ENCODE measurements around the gene MICU1. TPM values are rescaled to one million over a fixed set of nuclear protein-coding genes. Genes with fewer than 3 reads are reported as not detected.

MICU1 gene
- total RNA-seq, 1 donor from 2014 or later, result 48.0 TPM

- no peaks in the 10 kb centered on the region for H3K36me3 Mint-ChIP-seq (ENCODE audit: low read depth)
- TF ChIP-seq CTCF (IDR thresholded peaks at IDR 0.05), result no peak
- H3K27ac Mint-ChIP-seq (ENCODE audit: unreplicated experiment), result no peak overlapping the region
- peaks cover 27% of the 10 kb centered on the region for H3K4me1 Mint-ChIP-seq (ENCODE audit: low read depth)
- no peak overlapping the region for H3K4me3 Mint-ChIP-seq (ENCODE audit: unreplicated experiment)
- H3K9me3 Mint-ChIP-seq (ENCODE audit: low read depth), result no peaks in the 10 kb centered on the region
- no peaks in the 10 kb centered on the region for H3K27me3 Mint-ChIP-seq (ENCODE audit: low read depth)
- DNase-seq (ENCODE audit: low spot score), result no peak
Observed at GRCh38 chr10:72523062-72523461, 102.8 kb downstream of the MICU1 start.

- DNase-seq (ENCODE audit: low spot score), result no peak
- Mint-ChIP-seq H3K27ac (ENCODE audit: unreplicated experiment) (no peak overlapping the region), H3K4me3 (ENCODE audit: unreplicated experiment) (no peak overlapping the region), H3K9me3 (ENCODE audit: low read depth) (peaks cover 8% of the 10 kb centered on the region), H3K36me3 (ENCODE audit: low read depth) (peaks cover 12% of the 10 kb centered on the region), H3K4me1 (ENCODE audit: low read depth) (no peaks in the 10 kb centered on the region), H3K27me3 (ENCODE audit: low read depth) (no peaks in the 10 kb centered on the region)
- no peak for TF ChIP-seq CTCF (IDR thresholded peaks at IDR 0.05)
Observed at GRCh38 chr10:72517244-72517643, 108.6 kb downstream of the MICU1 start.

GRCh38 chr10:72515455-72515854 lies 110.4 kb downstream of the MICU1 start:
- no peak for TF ChIP-seq CTCF (IDR thresholded peaks at IDR 0.05)
- H3K9me3 Mint-ChIP-seq (ENCODE audit: low read depth), result peaks cover 8% of the 10 kb centered on the region
- no peak for DNase-seq (ENCODE audit: low spot score)
- no peak overlapping the region for H3K27ac Mint-ChIP-seq (ENCODE audit: unreplicated experiment)
- H3K4me3 Mint-ChIP-seq (ENCODE audit: unreplicated experiment), result no peak overlapping the region
- H3K36me3 Mint-ChIP-seq (ENCODE audit: low read depth), result peaks cover 12% of the 10 kb centered on the region
- no peaks in the 10 kb centered on the region for H3K27me3 Mint-ChIP-seq (ENCODE audit: low read depth)
- H3K4me1 Mint-ChIP-seq (ENCODE audit: low read depth), result no peaks in the 10 kb centered on the region

GRCh38 chr10:72513910-72514309 lies 112.0 kb downstream of the MICU1 start:
- Mint-ChIP-seq H3K4me3 (ENCODE audit: unreplicated experiment) (no peak overlapping the region), H3K27me3 (ENCODE audit: low read depth) (no peaks in the 10 kb centered on the region), H3K36me3 (ENCODE audit: low read depth) (peaks cover 12% of the 10 kb centered on the region), H3K27ac (ENCODE audit: unreplicated experiment) (no peak overlapping the region), H3K9me3 (ENCODE audit: low read depth) (peaks cover 8% of the 10 kb centered on the region), H3K4me1 (ENCODE audit: low read depth) (no peaks in the 10 kb centered on the region)
- no peak for TF ChIP-seq CTCF (IDR thresholded peaks at IDR 0.05)
- no peak for DNase-seq (ENCODE audit: low spot score)

- no peak overlapping the region for H3K4me3 Mint-ChIP-seq (ENCODE audit: unreplicated experiment)
- no peak for DNase-seq (ENCODE audit: low spot score)
- peaks cover 6% of the 10 kb centered on the region for H3K9me3 Mint-ChIP-seq (ENCODE audit: low read depth)
- H3K27me3 Mint-ChIP-seq (ENCODE audit: low read depth), result no peaks in the 10 kb centered on the region
- TF ChIP-seq CTCF (IDR thresholded peaks at IDR 0.05), result no peak
- peaks cover 7% of the 10 kb centered on the region for H3K36me3 Mint-ChIP-seq (ENCODE audit: low read depth)
- no peaks in the 10 kb centered on the region for H3K4me1 Mint-ChIP-seq (ENCODE audit: low read depth)
- H3K27ac Mint-ChIP-seq (ENCODE audit: unreplicated experiment), result no peak overlapping the region
Observed at GRCh38 chr10:72511459-72511858, 114.4 kb downstream of the MICU1 start.
